Activated CD4-positive, alpha-beta memory T cell treated with anti-CD3 and anti-CD28 coated beads, Interleukin-2, amount 10 ng/mL, durations not matched to agents 7 days and 5 days (primary cell): Measurements from ENCODE around the gene TICRR. TPM values are rescaled to one million over a fixed set of nuclear protein-coding genes. Genes with fewer than 3 reads are reported as not detected.

Experiments
- CTCF ChIA-PET: fragments of 350-600 bp; sonication (Branson Sonifier 250); formaldehyde crosslinking; loops from one replicate; lab custom pipeline; 2021; ENCODE audit warnings: antibody characterized with exemption, inconsistent platforms; lab: Charles Lee
- POLR2A ChIA-PET: fragments of 350-600 bp; sonication (Branson Sonifier 250); formaldehyde crosslinking; loops from one replicate; lab custom pipeline; 2021; ENCODE audit warnings: antibody characterized with exemption; lab: Charles Lee
- DNase-seq: peaks from one replicate; pipeline ENCODE4 v3.0.0-alpha.2; 2020
- H3K27ac Mint-ChIP-seq: one replicate; pipeline ENCODE4 v1.8.0; 2021; ENCODE audit warnings: mild to moderate bottlenecking, mixed read lengths
- H3K27me3 Mint-ChIP-seq: one replicate; pipeline ENCODE4 v1.8.0; 2021; ENCODE audit warnings: mixed read lengths
- H3K36me3 Mint-ChIP-seq: one replicate; pipeline ENCODE4 v1.8.0; 2021; ENCODE audit warnings: low read depth, mixed read lengths
- H3K4me1 Mint-ChIP-seq: one replicate; pipeline ENCODE4 v1.8.0; 2021; ENCODE audit warnings: mixed read lengths
- H3K4me3 Mint-ChIP-seq: one replicate; pipeline ENCODE4 v1.8.0; 2021; ENCODE audit warnings: mild to moderate bottlenecking, mixed read lengths
- H3K9me3 Mint-ChIP-seq: one replicate; pipeline ENCODE4 v1.8.0; 2021; ENCODE audit warnings: mixed read lengths
- total RNA-seq, 2 experiments: library from RNA; stranded (reverse); gene quantifications; one replicate each; pipeline ENCODE4 v1.2.3, GENCODE V29; 2021

Gene TICRR
- total RNA-seq, 2 experiments from 2014 or later, result 18.2 to 18.5 TPM

GRCh38 chr15:89550427-89550826 lies 24.8 kb upstream of the TICRR start:
- no peaks in the 10 kb centered on the region for H3K36me3 Mint-ChIP-seq
- no peaks in the 10 kb centered on the region for H3K9me3 Mint-ChIP-seq
- no peak for DNase-seq
- no peaks in the 10 kb centered on the region for H3K4me1 Mint-ChIP-seq
- H3K27me3 Mint-ChIP-seq, result peaks cover 10% of the 10 kb centered on the region
- POLR2A ChIA-PET, result no interaction called here
- no peak overlapping the region for H3K27ac Mint-ChIP-seq
- no peak overlapping the region for H3K4me3 Mint-ChIP-seq
- CTCF ChIA-PET, result no interaction called here

GRCh38 chr15:89551550-89551949 lies 23.7 kb upstream of the TICRR start:
- POLR2A ChIA-PET, result no interaction called here
- Mint-ChIP-seq H3K36me3 (no peaks in the 10 kb centered on the region), H3K4me1 (no peaks in the 10 kb centered on the region), H3K4me3 (no peak overlapping the region), H3K9me3 (no peaks in the 10 kb centered on the region), H3K27ac (no peak overlapping the region), H3K27me3 (peaks cover 7% of the 10 kb centered on the region)
- CTCF ChIA-PET, result no interaction called here
- DNase-seq, result no peak

- DNase-seq, result no peak
- ChIA-PET CTCF (interaction anchor here (1.5 kb wide), 1 partner anchor 22 kb away, joined by 3 read pairs; the partner anchor contains the start of gene TICRR), POLR2A (no interaction called here)
- no peak overlapping the region for H3K27ac Mint-ChIP-seq
- no peaks in the 10 kb centered on the region for H3K36me3 Mint-ChIP-seq
- no peak overlapping the region for H3K4me3 Mint-ChIP-seq
- H3K4me1 Mint-ChIP-seq, result no peaks in the 10 kb centered on the region
- H3K27me3 Mint-ChIP-seq, result peaks cover 6% of the 10 kb centered on the region
- H3K9me3 Mint-ChIP-seq, result no peaks in the 10 kb centered on the region
These were observed 21.6 kb upstream of the TICRR start for GRCh38 chr15:89553632-89554031.

- no peaks in the 10 kb centered on the region for H3K4me1 Mint-ChIP-seq
- peaks cover 6% of the 10 kb centered on the region for H3K27me3 Mint-ChIP-seq
- H3K9me3 Mint-ChIP-seq, result no peaks in the 10 kb centered on the region
- no peak overlapping the region for H3K27ac Mint-ChIP-seq
- POLR2A ChIA-PET, result no interaction called here
- CTCF ChIA-PET, result interaction anchor here (1.0 to 1.5 kb wide), 2 partner anchors 11 to 21 kb away, joined by 3 to 5 read pairs; partner anchors contain the start of gene TICRR
- no peak overlapping the region for H3K4me3 Mint-ChIP-seq
- no peak for DNase-seq
- no peaks in the 10 kb centered on the region for H3K36me3 Mint-ChIP-seq
These were observed 21.0 kb upstream of the TICRR start for GRCh38 chr15:89554247-89554646.

- POLR2A ChIA-PET, result no interaction called here
- Mint-ChIP-seq H3K27ac (no peak overlapping the region), H3K4me1 (no peaks in the 10 kb centered on the region), H3K4me3 (no peak overlapping the region), H3K27me3 (peaks cover 6% of the 10 kb centered on the region), H3K9me3 (no peaks in the 10 kb centered on the region), H3K36me3 (no peaks in the 10 kb centered on the region)
- CTCF ChIA-PET, result no interaction called here
- DNase-seq, result no peak
These were observed 19.5 kb upstream of the TICRR start for GRCh38 chr15:89555768-89556167.

GRCh38 chr15:89556413-89557262 lies 18.6 kb upstream of the TICRR start:
- Mint-ChIP-seq H3K9me3 (no peaks in the 10 kb centered on the region), H3K36me3 (no peaks in the 10 kb centered on the region), H3K27ac (no peak overlapping the region), H3K4me3 (no peak overlapping the region), H3K4me1 (no peaks in the 10 kb centered on the region), H3K27me3 (peaks cover 6% of the 10 kb centered on the region)
- DNase-seq, result peak; percentile 45
- POLR2A ChIA-PET, result no interaction called here
- CTCF ChIA-PET, result no interaction called here

- CTCF ChIA-PET, result no interaction called here
- no peak overlapping the region for H3K4me3 Mint-ChIP-seq
- POLR2A ChIA-PET, result no interaction called here
- DNase-seq, result no peak
- no peaks in the 10 kb centered on the region for H3K36me3 Mint-ChIP-seq
- peaks cover 13% of the 10 kb centered on the region for H3K27me3 Mint-ChIP-seq
- no peaks in the 10 kb centered on the region for H3K4me1 Mint-ChIP-seq
- no peaks in the 10 kb centered on the region for H3K9me3 Mint-ChIP-seq
- no peak overlapping the region for H3K27ac Mint-ChIP-seq
These were observed 15.5 kb upstream of the TICRR start for GRCh38 chr15:89559769-89560264.

GRCh38 chr15:89566181-89566580 lies 9.1 kb upstream of the TICRR start:
- DNase-seq, result no peak
- no peak overlapping the region for H3K4me3 Mint-ChIP-seq
- H3K27me3 Mint-ChIP-seq, result peaks cover 27% of the 10 kb centered on the region
- POLR2A ChIA-PET, result interaction anchor here (1.5 kb wide), 1 partner anchor 10 kb away, joined by 7 read pairs; the partner anchor contains the start of gene TICRR
- H3K36me3 Mint-ChIP-seq, result no peaks in the 10 kb centered on the region
- H3K27ac Mint-ChIP-seq, result no peak overlapping the region
- no peaks in the 10 kb centered on the region for H3K9me3 Mint-ChIP-seq
- CTCF ChIA-PET, result no interaction called here
- no peaks in the 10 kb centered on the region for H3K4me1 Mint-ChIP-seq

- Mint-ChIP-seq H3K9me3 (no peaks in the 10 kb centered on the region), H3K27me3 (peaks cover 32% of the 10 kb centered on the region), H3K4me3 (no peak overlapping the region), H3K27ac (no peak overlapping the region), H3K4me1 (no peaks in the 10 kb centered on the region), H3K36me3 (no peaks in the 10 kb centered on the region)
- CTCF ChIA-PET, result no interaction called here
- POLR2A ChIA-PET, result interaction anchor here (1.5 kb wide), 1 partner anchor 9 kb away, joined by 7 read pairs; the partner anchor contains the start of gene TICRR
- DNase-seq, result no peak
These were observed 8.5 kb upstream of the TICRR start for GRCh38 chr15:89566621-89567294.

- POLR2A ChIA-PET, result no interaction called here
- no peaks in the 10 kb centered on the region for H3K9me3 Mint-ChIP-seq
- no peak overlapping the region for H3K4me3 Mint-ChIP-seq
- H3K36me3 Mint-ChIP-seq, result no peaks in the 10 kb centered on the region
- DNase-seq, result no peak
- H3K4me1 Mint-ChIP-seq, result peaks cover 2% of the 10 kb centered on the region
- H3K27ac Mint-ChIP-seq, result no peak overlapping the region
- CTCF ChIA-PET, result interaction anchor here (0.6 kb wide), 1 partner anchor 316 kb away, joined by 6 read pairs; no protein-coding TSS in a partner anchor
- H3K27me3 Mint-ChIP-seq, result peaks cover 31% of the 10 kb centered on the region
These were observed 6.1 kb upstream of the TICRR start for GRCh38 chr15:89569090-89569745.

GRCh38 chr15:89575656-89576416 lies 567 bp downstream of the TICRR start:
- Mint-ChIP-seq H3K36me3 (peaks cover 36% of the 10 kb centered on the region), H3K4me3 (peak overlapping the region; percentile 84), H3K27ac (peak overlapping the region; percentile 76), H3K27me3 (peaks cover 11% of the 10 kb centered on the region), H3K4me1 (peaks cover 41% of the 10 kb centered on the region), H3K9me3 (no peaks in the 10 kb centered on the region)
- CTCF ChIA-PET, result interaction anchor here (0.6 to 1.4 kb wide), 9 partner anchors 8 to 1239 kb away, joined by 3 to 6 read pairs (median 3); no protein-coding TSS in a partner anchor
- peak; percentile 26 for DNase-seq
- POLR2A ChIA-PET, result interaction anchor here (0.8 to 2.2 kb wide), 11 partner anchors 9 to 485 kb away, joined by 3 to 9 read pairs (median 4); partner anchors contain the start of gene ZNF710

GRCh38 chr15:89576417-89576773 lies 1.1 kb downstream of the TICRR start:
- Mint-ChIP-seq H3K27me3 (peaks cover 8% of the 10 kb centered on the region), H3K27ac (peak overlapping the region; percentile 76), H3K4me3 (peak overlapping the region; percentile 84), H3K9me3 (no peaks in the 10 kb centered on the region), H3K4me1 (peaks cover 44% of the 10 kb centered on the region), H3K36me3 (peaks cover 40% of the 10 kb centered on the region)
- no peak for DNase-seq
- POLR2A ChIA-PET, result interaction anchor here (1.3 to 2.2 kb wide), 3 partner anchors 10 to 276 kb away, joined by 3 to 9 read pairs (median 7); no protein-coding TSS in a partner anchor
- CTCF ChIA-PET, result no interaction called here
